ENCODE measurements around the gene ZNF462. TPM values are rescaled to one million over a fixed set of nuclear protein-coding genes. Genes with fewer than 3 reads are reported as not detected.
"Not testable (repeated sequence)": the region's sequence is repeated elsewhere in the genome, so short reads cannot be mapped to it uniquely, and the experiment has no call there.

ZNF462 gene
- polyA plus RNA-seq, 3 donors, result 0.79 to 6.2 (median 3.5) TPM

DNA sequence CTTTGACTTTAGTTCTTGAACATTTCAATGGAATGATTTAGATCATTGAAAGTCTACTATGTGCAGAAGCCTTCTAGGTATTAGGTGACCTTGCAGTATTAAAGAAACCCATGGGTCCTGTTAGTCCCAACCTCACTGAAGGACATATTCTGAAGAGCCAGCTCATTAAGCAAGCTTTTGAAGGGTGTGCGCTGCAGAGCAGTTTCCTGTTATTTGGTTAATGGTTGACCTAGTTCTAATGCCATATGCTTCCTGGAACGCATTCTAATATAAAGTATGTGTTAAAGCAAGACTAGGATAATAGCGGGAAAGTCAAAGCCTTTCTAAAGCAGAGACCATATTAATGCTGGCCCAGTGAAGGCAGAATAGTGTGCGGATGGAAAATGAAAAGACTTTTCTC lies 20.1 kb downstream of the ZNF462 start:
- WGBS, 3 donors, result 69 to 82% (median 73%) methylated on average over 4 of the region's 4 CpGs
- no peak overlapping the region for H3K27ac ChIP-seq (ENCODE audit: low read depth, low read length)

DNA sequence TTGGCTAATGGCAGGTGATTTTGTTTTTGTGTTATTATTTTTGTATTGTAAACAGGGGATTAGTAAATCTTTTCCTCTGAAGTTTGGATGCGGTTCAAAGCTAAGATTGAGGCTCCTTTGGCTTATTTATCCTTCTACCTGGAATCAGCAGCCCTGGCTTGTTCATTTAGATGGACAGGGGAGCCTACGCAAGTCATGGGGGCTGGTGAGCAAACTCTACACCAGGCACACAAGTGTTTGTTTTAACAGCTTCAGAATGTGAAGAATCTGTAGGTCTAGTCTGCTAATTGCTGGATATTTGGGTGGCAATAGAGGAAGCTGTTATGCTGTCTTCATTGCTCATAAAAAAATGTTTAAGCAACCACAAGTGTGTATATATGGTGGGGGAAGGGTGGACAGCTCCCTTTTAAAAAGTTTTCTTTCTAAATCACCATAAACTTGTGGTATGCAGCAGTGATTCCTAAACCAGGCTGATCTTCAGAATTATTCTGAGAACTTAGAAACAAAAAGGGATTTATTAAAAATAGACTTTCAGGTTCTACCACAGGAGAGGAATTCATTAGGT lies 20.7 kb downstream of the ZNF462 start:
- H3K27ac ChIP-seq (ENCODE audit: low read depth, low read length), result no peak overlapping the region
- 93 to 98% (median 94%) methylated on average over 2 of the region's 2 CpGs for WGBS, 3 donors

DNA sequence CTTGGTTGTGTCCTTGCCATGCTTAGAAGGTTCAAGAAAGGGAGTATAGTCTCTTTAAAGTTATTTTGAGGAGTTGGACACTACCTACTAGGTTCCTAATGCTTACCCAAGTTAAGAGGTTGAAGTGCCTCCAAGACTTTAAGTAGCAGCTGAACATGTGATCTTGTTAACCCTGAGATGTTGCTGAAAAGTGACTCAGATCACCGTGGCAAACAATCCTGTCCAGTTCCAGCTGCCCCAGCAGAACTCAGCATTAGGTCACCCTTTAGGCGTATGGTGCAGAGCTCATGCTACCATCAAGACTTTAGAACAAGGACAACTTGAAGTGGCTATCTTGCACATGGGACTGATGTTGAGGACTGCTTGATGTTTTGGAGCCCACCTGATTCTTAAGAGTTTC lies 22.5 kb downstream of the ZNF462 start:
- no peak overlapping the region for H3K27ac ChIP-seq (ENCODE audit: low read depth, low read length)
- WGBS, 3 donors, result 69 to 80% (median 80%) methylated on average over 2 of the region's 2 CpGs

DNA sequence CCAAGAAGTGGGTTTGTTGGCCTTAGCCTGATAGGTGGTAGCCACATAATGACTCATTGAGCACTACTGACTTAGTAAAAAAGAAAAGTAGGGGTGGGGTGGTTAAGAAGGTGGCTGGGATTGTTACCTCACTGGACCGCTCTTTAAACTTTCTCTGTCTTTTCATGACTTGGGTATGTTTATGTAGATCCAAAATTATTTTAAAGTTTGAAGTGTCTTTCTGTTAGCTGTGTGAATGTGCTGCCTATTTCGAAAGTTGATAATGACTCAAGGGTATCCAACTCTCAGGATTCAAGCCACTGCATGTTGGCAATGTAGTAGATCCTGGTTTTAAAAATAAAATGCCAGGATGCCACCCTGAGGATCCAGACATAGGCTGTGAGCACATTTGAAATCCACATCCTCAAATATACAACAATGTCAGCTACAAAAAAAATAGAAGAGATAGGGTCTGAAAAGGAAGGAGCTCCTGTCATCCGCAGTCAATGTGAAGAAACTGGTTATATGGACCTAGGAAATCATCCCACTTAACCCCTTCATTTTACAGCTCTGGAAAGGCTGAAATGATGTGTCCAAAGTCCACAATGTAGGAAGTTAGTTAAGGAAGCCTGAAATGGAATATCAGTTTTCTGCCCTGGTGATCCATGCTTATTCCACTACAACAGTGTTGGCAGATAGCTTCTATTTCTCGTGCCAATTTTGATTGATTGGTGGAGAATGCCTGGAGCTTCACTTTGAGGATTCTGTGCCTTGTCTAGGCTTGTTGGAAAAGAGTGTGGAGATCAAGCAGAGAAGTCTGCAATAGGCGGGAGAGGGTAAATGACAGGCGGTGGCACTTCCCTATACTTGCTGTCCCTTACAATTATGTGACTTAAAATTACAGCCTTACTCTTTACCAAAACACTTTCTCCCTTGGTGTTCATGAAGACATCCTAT lies 23.4 kb downstream of the ZNF462 start:
- 88 to 92% (median 91%) methylated on average over 6 of the region's 6 CpGs for WGBS, 3 donors
- H3K27ac ChIP-seq (ENCODE audit: low read depth, low read length), result no peak overlapping the region

DNA sequence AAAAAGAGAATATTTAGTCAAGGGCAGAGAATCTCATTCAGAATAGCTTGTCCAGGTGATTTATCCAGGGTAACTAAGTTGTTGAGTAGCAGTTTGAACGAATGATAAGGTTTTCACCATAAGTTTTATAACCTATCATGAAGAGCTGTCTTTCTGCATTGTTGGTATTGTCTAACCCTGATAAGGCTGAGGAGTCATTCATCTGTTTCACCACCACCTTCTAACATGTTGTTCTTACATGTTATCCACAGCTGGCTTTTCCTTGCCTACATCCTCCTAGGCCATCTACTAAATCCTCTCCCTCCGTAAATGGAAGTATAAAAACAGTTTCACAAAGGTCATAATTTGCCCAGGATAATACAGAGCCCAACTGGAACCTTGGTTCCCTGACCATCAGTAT lies 24.1 kb downstream of the ZNF462 start:
- H3K27ac ChIP-seq (ENCODE audit: low read depth, low read length), result no peak overlapping the region
- WGBS, 3 donors, result 84 to 91% (median 88%) methylated on average over 2 of the region's 2 CpGs

DNA sequence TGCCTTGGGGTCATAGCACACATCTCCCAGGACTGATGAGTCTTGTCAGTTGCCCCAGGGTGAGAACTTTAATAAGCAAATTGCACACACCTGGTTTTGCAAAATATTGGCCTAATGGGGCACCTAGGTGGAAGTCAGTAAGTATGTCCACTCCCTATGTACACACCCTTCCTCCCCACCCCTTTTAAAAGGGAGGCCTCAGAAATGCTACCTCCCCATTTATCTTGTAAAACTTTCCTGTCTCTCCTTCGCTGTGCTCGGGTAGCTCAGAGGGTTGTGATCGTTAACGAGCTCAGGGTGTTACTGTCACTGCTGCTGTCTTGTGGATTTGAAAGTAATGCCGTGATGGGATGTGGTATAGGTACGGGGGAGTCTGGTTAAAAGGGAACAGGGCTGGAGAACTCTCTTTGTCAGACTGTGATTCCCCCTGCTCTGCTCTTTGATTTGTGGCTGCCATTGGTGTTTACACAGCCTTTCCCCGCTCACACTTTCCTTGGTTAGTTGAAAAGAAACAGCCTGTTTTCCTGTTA lies 26.2 kb downstream of the ZNF462 start:
- H3K27ac ChIP-seq (ENCODE audit: low read depth, low read length), result no peak overlapping the region
- 71 to 82% (median 81%) methylated on average over 7 of the region's 7 CpGs for WGBS, 3 donors

DNA sequence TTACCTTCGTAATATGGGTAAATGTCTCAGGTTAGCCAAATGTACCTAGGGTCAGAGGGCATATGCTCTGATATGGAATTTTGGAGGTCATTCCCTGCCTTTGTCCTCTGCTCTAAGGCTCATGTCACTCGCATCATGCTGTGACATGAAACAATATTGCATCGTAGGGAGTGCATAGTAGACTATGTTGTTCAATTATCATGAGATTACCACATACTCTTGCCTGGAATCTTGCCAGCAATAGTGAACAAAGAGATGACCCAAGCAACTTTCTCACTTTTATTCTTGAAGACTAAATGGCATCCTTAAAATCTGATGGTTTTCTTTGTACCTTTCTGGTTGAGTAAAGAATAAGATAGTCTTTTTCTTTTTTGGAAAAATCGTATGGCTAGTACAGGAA lies 27.6 kb downstream of the ZNF462 start:
- H3K27ac ChIP-seq (ENCODE audit: low read depth, low read length), result no peak overlapping the region
- 78 to 90% (median 80%) methylated on average over 4 of the region's 4 CpGs for WGBS, 3 donors

DNA sequence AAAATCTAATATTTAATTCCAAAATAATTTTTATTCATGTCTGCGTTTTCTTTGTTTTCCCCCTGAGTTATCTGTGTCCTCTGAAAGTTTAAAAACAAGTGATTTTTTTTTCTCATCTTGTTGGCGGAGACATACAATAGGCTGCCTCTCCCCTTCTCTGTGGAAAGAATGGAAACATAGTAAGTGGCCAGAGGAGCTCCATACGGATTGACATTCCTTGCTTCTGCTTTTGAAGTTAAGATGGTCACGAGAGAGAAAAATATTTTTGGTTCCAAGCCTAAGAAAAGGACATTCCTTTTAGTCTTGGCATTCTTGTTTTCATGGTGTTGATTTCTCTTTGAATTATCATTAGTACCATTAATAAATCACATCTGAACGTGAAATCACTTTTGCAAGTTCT lies 28.3 kb downstream of the ZNF462 start:
- H3K27ac ChIP-seq (ENCODE audit: low read depth, low read length), result no peak overlapping the region
- 67 to 77% (median 76%) methylated on average over 5 of the region's 5 CpGs for WGBS, 3 donors

DNA sequence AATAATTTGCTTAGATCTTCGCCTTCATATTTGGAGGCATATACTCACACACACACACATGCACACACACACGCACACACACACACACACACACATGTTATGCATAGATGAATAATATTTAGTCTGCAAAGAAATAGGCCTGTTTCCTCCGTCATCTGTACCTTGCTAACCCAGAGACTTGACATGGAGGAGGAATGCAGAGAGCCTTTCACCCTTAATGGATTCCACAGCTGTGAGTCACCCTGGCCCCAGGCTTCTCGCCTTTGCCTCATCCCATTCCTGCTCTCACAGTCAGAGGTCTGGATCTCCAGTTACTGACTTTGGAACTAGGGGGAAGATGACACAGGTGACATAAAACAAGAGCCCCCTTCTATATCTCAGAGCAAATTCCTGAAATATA lies 29.7 kb downstream of the ZNF462 start:
- WGBS, 3 donors, result 86 to 89% (median 86%) methylated on average over 4 of the region's 4 CpGs
- H3K27ac ChIP-seq (ENCODE audit: low read depth, low read length), result no peak overlapping the region

DNA sequence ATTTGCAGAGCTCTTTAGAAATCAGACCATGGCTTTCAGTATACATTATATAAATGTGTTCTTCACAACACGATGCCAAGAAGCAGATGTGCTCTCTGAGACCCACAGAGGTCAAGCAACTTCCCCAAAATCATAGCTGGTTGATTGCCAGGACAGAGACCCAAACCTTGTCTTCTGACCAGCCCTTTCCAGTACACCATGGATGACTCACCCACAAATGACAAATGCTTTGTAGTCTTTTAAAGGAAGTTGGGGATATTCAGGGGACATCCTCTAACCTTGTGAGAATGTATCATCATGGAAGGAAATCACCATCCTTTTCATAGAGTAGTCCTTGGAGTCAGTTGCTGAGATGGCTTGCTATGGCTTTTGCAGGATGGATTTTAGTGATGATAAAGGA lies 30.1 kb downstream of the ZNF462 start:
- WGBS, 3 donors, result 25 to 56% (median 31%) methylated on average over 1 of the region's 1 CpG
- no peak overlapping the region for H3K27ac ChIP-seq (ENCODE audit: low read depth, low read length)

DNA sequence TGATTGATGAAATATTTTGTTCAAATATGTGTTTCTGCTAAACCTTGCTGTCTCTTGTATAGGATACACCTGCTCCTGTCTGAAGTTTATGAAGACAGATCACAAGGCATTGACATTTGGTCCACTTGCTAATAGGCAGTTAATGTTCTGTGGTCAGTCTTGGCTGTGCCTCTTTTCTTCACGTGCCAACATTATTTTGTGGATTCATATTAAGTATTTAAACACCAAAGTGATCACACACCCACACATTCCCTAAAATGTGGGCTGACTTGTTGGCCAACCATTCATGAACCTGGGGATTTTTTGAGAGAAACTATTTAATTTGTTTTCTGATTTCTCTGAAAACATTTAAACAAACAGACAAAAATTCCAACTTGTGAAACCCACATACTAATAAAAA lies 33.7 kb downstream of the ZNF462 start:
- 43 to 50% (median 46%) methylated on average over 1 of the region's 1 CpG for WGBS, 3 donors
- no peak overlapping the region for H3K27ac ChIP-seq (ENCODE audit: low read depth, low read length)

DNA sequence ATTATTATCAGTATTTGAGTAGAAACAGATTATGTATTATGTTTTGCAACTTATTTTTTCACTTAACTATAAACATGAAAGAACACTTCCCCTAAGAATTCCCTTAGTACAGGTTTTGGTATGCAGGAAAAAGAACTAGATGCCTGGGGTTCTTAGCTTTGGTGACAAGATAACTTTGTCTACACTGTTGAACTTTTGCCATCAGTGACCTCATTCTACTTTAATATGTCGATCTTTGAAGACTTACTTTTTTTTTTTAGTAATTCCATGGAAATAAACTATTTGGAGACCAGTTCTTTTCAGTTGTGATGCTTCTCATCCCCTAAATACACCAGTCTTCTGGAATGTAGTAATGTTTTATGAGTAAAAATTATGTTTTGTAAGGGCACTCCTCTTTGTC lies 34.3 kb downstream of the ZNF462 start:
- 33 to 48% (median 46%) methylated on average over 1 of the region's 1 CpG for WGBS, 3 donors
- no peak overlapping the region for H3K27ac ChIP-seq (ENCODE audit: low read depth, low read length)

DNA sequence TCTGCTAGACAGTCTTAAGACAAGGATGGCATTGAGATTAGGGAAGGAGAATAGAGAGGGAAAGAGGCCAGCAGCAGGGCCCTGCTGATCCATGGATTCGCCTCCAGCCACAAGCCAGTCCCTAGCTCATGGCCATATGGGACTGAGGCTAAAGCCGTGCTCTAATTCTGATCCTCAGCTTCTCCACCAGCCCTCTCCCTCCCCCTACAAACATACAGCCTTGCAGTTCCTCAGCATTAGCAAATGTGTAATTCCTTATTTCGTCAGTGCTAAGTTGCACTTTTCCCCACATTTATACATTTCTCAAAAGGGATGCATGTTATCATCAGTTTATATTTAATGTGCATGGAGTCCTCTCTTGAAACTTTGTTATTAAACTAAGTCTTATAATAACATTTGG lies 34.8 kb downstream of the ZNF462 start:
- 71 to 83% (median 74%) methylated on average over 3 of the region's 3 CpGs for WGBS, 3 donors
- H3K27ac ChIP-seq (ENCODE audit: low read depth, low read length), result no peak overlapping the region

DNA sequence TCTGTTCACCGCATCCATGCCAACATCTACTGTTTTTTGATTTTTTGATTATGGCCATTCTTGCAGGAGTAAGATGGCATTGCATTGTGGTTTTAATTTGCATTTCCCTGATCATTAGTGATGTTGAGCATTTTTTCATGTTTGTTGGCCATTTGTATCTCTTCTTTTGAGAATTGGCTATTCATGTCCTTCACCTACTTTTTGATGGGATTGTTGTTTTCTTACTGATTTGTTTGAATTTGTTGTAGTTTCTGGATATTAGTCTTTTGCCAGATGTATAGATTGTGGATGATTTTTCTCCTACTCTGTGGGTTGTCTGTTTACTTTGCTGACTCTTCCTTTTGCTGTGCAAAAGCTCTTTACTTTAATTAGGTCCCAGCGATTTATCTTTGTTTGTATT lies 37.6 kb downstream of the ZNF462 start:
- H3K27ac ChIP-seq (ENCODE audit: low read depth, low read length), result not testable (repeated sequence)
- 89 to 91% (median 90%) methylated on average over 2 of the region's 2 CpGs for WGBS, 3 donors

DNA sequence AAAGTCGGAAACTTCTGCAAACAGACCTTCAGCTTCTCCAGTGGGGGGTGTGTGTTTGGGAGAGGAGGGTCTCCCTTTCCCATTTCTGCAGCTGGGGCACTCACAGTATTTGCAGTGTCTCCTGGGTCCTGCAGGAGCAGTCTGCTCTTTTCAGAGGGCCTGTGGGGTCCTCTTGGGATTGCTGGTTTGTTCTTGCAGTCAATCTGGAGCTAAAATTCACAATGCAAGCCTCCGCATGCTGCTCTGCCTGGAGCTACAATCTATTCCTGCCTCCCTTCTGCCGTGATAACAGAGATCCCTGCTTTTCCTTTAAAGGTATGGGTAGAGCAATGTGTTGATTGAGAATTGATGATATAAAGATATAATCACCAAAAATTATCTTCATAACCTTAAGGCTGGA lies 43.2 kb downstream of the ZNF462 start:
- 90 to 94% (median 91%) methylated on average over 3 of the region's 3 CpGs for WGBS, 3 donors
- no peak overlapping the region for H3K27ac ChIP-seq (ENCODE audit: low read depth, low read length)

DNA sequence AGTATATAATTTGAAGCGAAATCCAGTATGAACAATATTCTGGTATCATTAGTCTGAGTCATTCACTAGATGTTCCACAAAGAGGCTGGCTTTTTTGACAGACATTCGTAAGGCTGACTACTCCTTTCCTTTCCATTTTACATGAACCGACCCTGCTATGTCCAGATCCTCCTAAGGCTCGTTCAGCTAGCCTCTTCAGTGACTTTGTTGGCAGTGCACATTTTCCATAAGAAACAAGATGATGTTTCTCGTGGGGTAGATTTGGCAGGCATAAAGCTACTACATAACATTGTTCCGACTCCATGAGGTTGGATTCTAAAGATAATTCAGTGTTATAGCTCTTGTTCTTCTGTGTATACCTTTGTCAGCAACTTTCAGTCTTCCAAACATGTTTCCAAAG lies 49.0 kb downstream of the ZNF462 start:
- 87 to 92% (median 87%) methylated on average over 6 of the region's 6 CpGs for WGBS, 3 donors

DNA sequence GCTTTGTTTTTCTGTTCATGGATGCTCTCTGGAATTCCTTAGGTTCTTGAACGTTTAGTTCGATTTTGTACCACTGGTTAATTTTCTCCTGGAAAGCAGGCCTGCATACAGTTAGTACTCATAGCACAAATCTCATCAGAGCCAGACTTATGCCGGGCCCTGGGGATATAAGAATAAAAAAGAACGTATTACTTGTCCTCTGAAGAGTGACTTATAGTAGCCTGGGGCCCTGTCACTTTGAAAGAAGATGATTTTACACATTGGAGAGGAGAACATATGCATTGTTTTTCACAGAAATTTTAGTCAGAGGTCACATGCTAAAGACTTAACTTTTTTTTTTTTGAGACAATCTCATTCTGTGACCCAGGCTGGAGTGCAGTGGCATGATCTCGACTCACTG lies 50.3 kb downstream of the ZNF462 start:
- WGBS, 3 donors, result 75 to 86% (median 83%) methylated on average over 5 of the region's 5 CpGs
- H3K27ac ChIP-seq (ENCODE audit: low read depth, low read length), result no peak overlapping the region

More for the DNA sequence above, 49.0 kb downstream of the ZNF462 start:
- H3K27ac ChIP-seq (ENCODE audit: low read depth, low read length), result no peak overlapping the region

DNA sequence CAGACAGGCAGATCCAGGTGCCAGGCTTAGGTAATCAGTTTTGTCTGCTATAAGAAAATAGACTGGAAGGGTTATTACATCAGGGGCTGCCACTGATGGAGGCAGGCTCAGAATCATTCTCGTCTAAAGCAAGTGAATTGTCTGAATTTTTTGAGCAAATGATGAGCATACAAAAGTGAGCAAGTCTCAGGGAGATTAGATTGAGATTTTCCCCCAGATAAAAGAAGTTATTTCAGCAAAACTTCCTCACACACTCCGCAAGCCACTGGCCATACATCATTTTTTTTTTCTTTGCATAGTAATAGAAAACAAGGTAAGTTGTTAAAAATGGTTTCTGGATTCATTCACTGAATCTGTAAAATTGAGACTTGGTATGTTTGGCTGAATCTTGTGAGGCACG lies 52.9 kb downstream of the ZNF462 start:
- WGBS, 3 donors, result 81 to 86% (median 83%) methylated on average over 3 of the region's 3 CpGs
- no peak overlapping the region for H3K27ac ChIP-seq (ENCODE audit: low read depth, low read length)

DNA sequence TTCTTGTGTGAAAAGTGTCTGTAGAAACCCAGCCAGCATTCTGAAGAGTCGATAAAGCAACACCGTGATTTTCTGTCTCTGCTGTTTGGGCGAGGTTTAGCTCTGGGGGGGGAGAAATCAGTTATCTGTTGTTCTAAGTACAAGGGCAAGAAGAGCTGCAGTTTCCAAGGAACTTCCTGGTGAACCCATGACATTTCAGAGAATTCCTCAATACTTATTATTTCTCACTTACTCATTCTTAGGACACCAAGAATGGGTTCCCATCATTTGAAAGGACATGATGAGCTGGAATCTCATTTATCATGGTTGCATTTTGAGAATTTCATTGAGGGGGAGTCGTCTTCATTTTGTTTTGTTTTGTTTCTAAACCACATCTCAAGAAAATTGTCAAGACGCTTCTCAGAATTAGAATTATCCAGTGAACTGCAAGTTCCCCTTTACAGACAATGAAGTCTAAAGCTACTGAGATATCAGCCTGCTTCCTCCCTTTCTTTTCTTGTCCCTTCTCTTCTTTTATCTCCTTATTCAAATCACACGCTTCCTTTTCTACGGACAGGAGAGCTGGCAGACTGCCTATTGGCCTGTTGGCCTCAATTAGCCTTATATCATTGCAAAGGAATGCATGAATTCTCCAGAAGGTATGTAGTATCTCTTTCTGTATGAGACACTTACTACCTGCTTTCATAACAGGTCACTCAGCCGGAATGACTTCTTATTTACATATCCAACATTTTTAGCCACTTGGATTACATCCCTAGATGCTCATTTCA lies 53.7 kb downstream of the ZNF462 start:
- no peak overlapping the region for H3K27ac ChIP-seq (ENCODE audit: low read depth, low read length)
- 45 to 64% (median 48%) methylated on average over 8 of the region's 8 CpGs for WGBS, 3 donors
